K562 (cell line): ENCODE results near the gene VEGFA. TPM values are rescaled to one million over a fixed set of nuclear protein-coding genes. Genes with fewer than 3 reads are reported as not detected.

Source experiments
- ATAC-seq: fragments of 200-7000 bp; cut with Tn5 transposase; 3 replicates; pipeline ENCODE4 v1.9.1; 2020; ENCODE audit warnings: moderate library complexity
- BruUV-seq: library from RNA; stranded (reverse); fragments of 400-500 nt; replicated peaks from 2 replicates; lab custom pipeline; 2021; lab: Mats Ljungman, UMichigan
- CTCF ChIA-PET: fragments of 300-600 bp; formaldehyde crosslinking; extraction: SDS; loops from one replicate; lab custom pipeline; 2021; ENCODE audit warnings: low intra/inter-chr PET ratio; lab: Yijun Ruan, JAX
- POLR2A ChIA-PET: fragments of 300-600, 350-650 bp; sonication (Branson Sonifier 250); formaldehyde crosslinking; extraction: SDS; loops from one replicate; lab custom pipeline; 2021; ENCODE audit warnings: antibody characterized with exemption, inconsistent platforms; lab: Yijun Ruan, JAX
- DNase-seq, 4 experiments: peaks; one replicate each; pipeline versions ENCODE4 v3.0.0 to v3.0.0-alpha.2; 2011 to 2018; ENCODE audit warnings: low spot score in 3 of 4, mixed read lengths in 3 of 4; ENCODE audit errors: extremely low read depth in 1 of 4
- FAIRE-seq: peaks from 2 replicates; lab custom pipeline; 2011; peaks lifted over from hg19 to GRCh38; lab: Jason Lieb, UNC
- H2AFZ ChIP-seq: 2 replicates; pipeline ENCODE4 v1.6.0; 2011; ENCODE audit warnings: low read depth, low read length, control low read depth, inconsistent platforms
- H3K27ac ChIP-seq: fragments of 200-600 bp; 3 replicates; pipeline ENCODE4 v1.8.0; 2011; ENCODE audit warnings: low read depth, mild to moderate bottlenecking, control low read depth, inconsistent platforms, low read length, moderate library complexity, mixed read lengths; ENCODE audit errors: extremely low read depth
- H3K27me3 ChIP-seq, 2 experiments: fragments of 300-600 bp in 1 of 2; 2 replicates in 1 of 2; 3 replicates in 1 of 2; pipeline versions ENCODE4 v1.6.0 to v1.8.0; 2011; ENCODE audit warnings: inconsistent platforms in 2 of 2, low read length in 2 of 2, mild to moderate bottlenecking in 1 of 2, mixed read lengths in 1 of 2, moderate library complexity in 1 of 2; ENCODE audit not compliant: control insufficient read depth in 2 of 2, insufficient read depth in 2 of 2
- H3K36me3 ChIP-seq: fragments of 300-600 bp; 3 replicates; pipeline ENCODE4 v1.8.0; 2011; ENCODE audit warnings: mild to moderate bottlenecking, low read length, inconsistent platforms; ENCODE audit not compliant: control insufficient read depth, insufficient read depth
- H3K4me1 ChIP-seq, 2 experiments: fragments of 200-600 bp in 1 of 2; replicated peaks in 1 of 2; 2 replicates in 1 of 2; 3 replicates in 1 of 2; pipeline versions ENCODE4 v1.5.1 to v1.8.0; 2011; ENCODE audit warnings: inconsistent platforms in 2 of 2, low read length in 2 of 2, mild to moderate bottlenecking in 1 of 2, mixed read lengths in 1 of 2, moderate library complexity in 1 of 2; ENCODE audit not compliant: control insufficient read depth in 2 of 2, insufficient read depth in 2 of 2
- H3K4me2 ChIP-seq: 2 replicates; pipeline ENCODE4 v1.6.1; 2011; ENCODE audit warnings: low read length, control low read depth, inconsistent platforms, mixed read lengths; ENCODE audit not compliant: insufficient read depth
- H3K4me3 ChIP-seq: fragments of 200-600 bp; sonication (generic), shearing (Covaris generic); 2 replicates; pipeline ENCODE4 v1.5.1; 2016; ENCODE audit warnings: control low read depth, inconsistent platforms
- H3K79me2 ChIP-seq: fragments of 200-600 bp; 3 replicates; pipeline ENCODE4 v1.8.0; 2011; ENCODE audit warnings: low read length, inconsistent platforms; ENCODE audit not compliant: control insufficient read depth, insufficient read depth
- H3K9ac ChIP-seq, 2 experiments: 2 replicates each; pipeline versions ENCODE4 v1.6.0 to v1.6.1; 2011; ENCODE audit warnings: low read depth in 2 of 2, low read length in 2 of 2, control low read depth in 1 of 2, inconsistent platforms in 1 of 2, mild to moderate bottlenecking in 1 of 2, mixed read lengths in 1 of 2; ENCODE audit not compliant: insufficient read depth in 1 of 2
- H3K9me1 ChIP-seq: one replicate; pipeline ENCODE4 v1.6.0; 2011; ENCODE audit warnings: inconsistent platforms, mild to moderate bottlenecking, low read length, moderate library complexity; ENCODE audit not compliant: control insufficient read depth, insufficient read depth
- H3K9me3 ChIP-seq: replicated peaks from 2 replicates; pipeline ENCODE4 v1.5.1; 2011; ENCODE audit warnings: low read depth, low read length, inconsistent platforms; ENCODE audit not compliant: control insufficient read depth, insufficient read depth
- H4K20me1 ChIP-seq: replicated peaks from 2 replicates; pipeline ENCODE4 v1.6.1; 2011; ENCODE audit warnings: low read length, inconsistent platforms, mixed read lengths; ENCODE audit not compliant: control insufficient read depth, insufficient read depth
- DIDO1 ChIP-seq: fragments of 450-650 bp; IDR thresholded peaks from 2 replicates; pipeline ENCODE4 v1.6.1; 2016; ENCODE audit warnings: low read depth, missing biosample characterization, missing genetic modification characterization
- FOXJ3 ChIP-seq: sonication (generic); formaldehyde crosslinking; IDR thresholded peaks from 2 replicates; pipeline ENCODE4 v1.4.0; 2020; ENCODE audit warnings: mild to moderate bottlenecking, missing genetic modification reagents
- GMEB1 ChIP-seq: fragments of 250-450 bp; sonication (Bioruptor Pico); IDR thresholded peaks from 2 replicates; pipeline ENCODE4 v1.4.0; 2020; ENCODE audit warnings: mild to moderate bottlenecking
- RREB1 ChIP-seq: fragments of 250-450 bp; sonication (Bioruptor Pico); IDR thresholded peaks from 2 replicates; pipeline ENCODE4 v1.4.0; 2020
- RUNX1 ChIP-seq: sonication (generic); IDR thresholded peaks from 2 replicates; pipeline ENCODE4 v1.6.1; 2016; ENCODE audit warnings: antibody characterized with exemption, low read depth
- SMC3 ChIP-seq: conservative IDR thresholded peaks from 2 replicates; pipeline ENCODE4 v1.6.1; 2011; ENCODE audit warnings: low read depth, low read length, improper control_type of control experiment; ENCODE audit not compliant: insufficient read depth
- TRIM28 ChIP-seq: fragments of 450-650 bp; IDR thresholded peaks from 2 replicates; pipeline ENCODE4 v1.6.1; 2017
- ZNF143 ChIP-seq: sonication (generic); formaldehyde crosslinking; IDR thresholded peaks from 2 replicates; pipeline ENCODE4 v1.9.0; 2022; ENCODE audit warnings: mild to moderate bottlenecking, missing genetic modification reagents
- WGBS: fragments of 100-300 bp; shearing (Covaris generic); methylation state at CpG from one replicate; pipeline ENCODE4 v1.1.6; 2016; ENCODE audit warnings: low coverage, mixed read lengths; ENCODE audit not compliant: insufficient coverage; ENCODE audit errors: missing lambda C conversion rate; 5-methylcytosine and 5-hydroxymethylcytosine counted together
- in situ Hi-C: fragments of 300-500 bp; cut with MboI; formaldehyde crosslinking; loops from 4 replicates; pipeline ENCODE4 v1.15.0; 2018; ENCODE audit warnings: inconsistent platforms, mixed read lengths
- intact Hi-C: fragments of 100-400 bp; cut with micrococcal nuclease; formaldehyde crosslinking; loops from 2 replicates; pipeline ENCODE4 v1.14.2; 2022
- polyA plus RNA-seq, 8 experiments: library from polyadenylated mRNA; depleted of rRNA in 4 of 8; stranded (reverse) in 5 of 8; unstranded in 3 of 8; fragments of >200 nt; fragmentation: Nextera tagmentation in 2 of 8; fragmentation: Illumina TruSeq in 1 of 8; extraction: Ambion mirVana in 2 of 8; extraction: Trizol in 1 of 8; gene quantifications; 2 replicates each; pipeline versions ENCODE4 v1.2.1 to v1.2.3, GENCODE V29; 2011 to 2014; ENCODE audit warnings: inconsistent platforms in 1 of 8, missing spikeins in 1 of 8
- total RNA-seq, 7 experiments: library from RNA; depleted of rRNA in 6 of 7; stranded (reverse); fragments of >200 nt in 6 of 7; fragmentation: Illumina TruSeq in 2 of 7; extraction: Trizol in 2 of 7; gene quantifications; 2 replicates each; pipeline versions ENCODE4 v1.2.1 to v1.2.3, GENCODE V29; 2011 to 2021; ENCODE audit warnings: low replicate concordance in 1 of 7

The VEGFA gene
- total and polyA plus RNA-seq, 9 of the 15 experiments (the other 6 are each of a cell fraction or from before 2014, with no cell fraction given) = 14.0 to 271 (median 124) TPM

- TF ChIP-seq GMEB1 (no peak), TRIM28 (no peak)
Measured at GRCh38 chr6:43773980-43774775, 4.2 kb downstream of the VEGFA start (continued).

GRCh38 chr6:43774776-43775534 lies 4.9 kb downstream of the VEGFA start:
- no peaks in the 10 kb centered on the region for H3K27me3 ChIP-seq
- H3K9me3 ChIP-seq = no peaks in the 10 kb centered on the region
- H3K4me2 ChIP-seq = peak overlapping the region; percentile 98
- H3K4me3 ChIP-seq = peak overlapping the region; percentile 97
- peaks cover 81% of the 10 kb centered on the region for H4K20me1 ChIP-seq
- 57% methylated on average over 12 of the region's 17 CpGs for WGBS
- FAIRE-seq (peak; percentile 75), ATAC-seq (peak; percentile 30), DNase-seq (peak; percentile 88 to 93 (median 90))
- intact Hi-C loops = loop anchor here (1.0 to 5.0 kb wide), 4 partner anchors 23 to 108 kb away; no protein-coding TSS in a partner anchor
- peaks cover 80% of the 10 kb centered on the region for H3K36me3 ChIP-seq
- H3K27ac ChIP-seq = peak overlapping the region; percentile 91
- POLR2A ChIA-PET = interaction anchor here (0.6 to 7.0 kb wide), 25 partner anchors 8 to 472 kb away, joined by 3 to 59 read pairs (median 3); partner anchors contain the start of genes GTPBP2, HSP90AB1 and MAD2L1BP
- no peak overlapping the region for H2AFZ ChIP-seq
- H3K9me1 ChIP-seq = peaks cover 34% of the 10 kb centered on the region
- CTCF ChIA-PET = interaction anchor here (0.6 to 2.6 kb wide), 9 partner anchors 51 to 564 kb away, joined by 3 to 11 read pairs (median 4); partner anchors contain the start of gene SLC35B2
- peaks cover 26 to 57% of the 10 kb centered on the region in 2 experiments for H3K4me1 ChIP-seq
- peaks cover 100% of the 10 kb centered on the region for H3K79me2 ChIP-seq
- in situ Hi-C loops = loop anchor here (5.0 kb wide), 3 partner anchors 108 to 282 kb away; no protein-coding TSS in a partner anchor
- peak overlapping the region; percentile 97 to 99; a peak in 3 of 4 replicates for H3K9ac ChIP-seq
- no TSS peak for BruUV-seq
- no peak for TF ChIP-seq RREB1 (CRISPR knock-in tag)
- no peak for TF ChIP-seq ZNF143 (CRISPR knock-in tag)
- TF ChIP-seq RUNX1 = no peak; the same call in 1 of the 2 replicates
- no peak for TF ChIP-seq FOXJ3
- no peak for TF ChIP-seq DIDO1
- TF ChIP-seq SMC3 = peak; percentile 79
